Ovary (tissue), 9 donors: ENCODE data around the gene NPHP1. TPM values are rescaled to one million over a fixed set of nuclear protein-coding genes. Genes with fewer than 3 reads are reported as not detected.
"Not testable (repeated sequence)": the region's sequence is repeated elsewhere in the genome, so short reads cannot be mapped to it uniquely, and the experiment has no call there.

Experiments used
- DNase-seq, 5 donors: peaks; one replicate each; pipeline ENCODE4 v3.0.0-alpha.2; 2019 to 2020
- H3K27ac ChIP-seq, 2 donors: fragments of 200-600 bp; one replicate each; pipeline versions ENCODE4 v1.5.1 to v1.8.0; 2019 to 2022
- H3K27me3 ChIP-seq: fragments of 200-600 bp; one replicate; pipeline ENCODE4 v1.8.0; 2022
- H3K36me3 ChIP-seq: fragments of 200-600 bp; sonication (generic); one replicate; pipeline ENCODE4 v1.5.1; 2019
- H3K4me1 ChIP-seq: one replicate; pipeline ENCODE4 v1.8.1; 2013; ENCODE audit warnings: mild to moderate bottlenecking, moderate library complexity; ENCODE audit not compliant: insufficient read depth
- H3K4me3 ChIP-seq: fragments of 200-600 bp; sonication (generic); one replicate; pipeline ENCODE4 v1.5.1; 2017
- H3K9me3 ChIP-seq, 2 donors: fragments of 200-600 bp in 1 of 2; sonication (generic) in 1 of 2; one replicate each; pipeline versions ENCODE4 v1.5.1 to v1.8.1; 2013 to 2019; ENCODE audit warnings: mild to moderate bottlenecking in 1 of 2, moderate library complexity in 1 of 2
- CTCF ChIP-seq, 3 donors: fragments of 450-650 bp in 2 of 3; fragments of 200-600 bp in 1 of 3; IDR thresholded peaks; one replicate each; pipeline versions ENCODE4 v1.5.1 to v1.8.0; 2016 to 2022; ENCODE audit warnings: antibody characterized with exemption in 3 of 3, mild to moderate bottlenecking in 1 of 3
- EP300 ChIP-seq: sonication (generic); formaldehyde crosslinking; IDR thresholded peaks from one replicate; pipeline ENCODE4 v1.6.1; 2017; ENCODE audit warnings: antibody characterized with exemption
- POLR2A ChIP-seq: fragments of 450-650 bp; IDR thresholded peaks from one replicate; pipeline ENCODE4 v1.6.1; 2017; ENCODE audit warnings: antibody characterized with exemption, mild to moderate bottlenecking, moderate library complexity
- WGBS, 3 donors: extraction: QIAGEN DNeasy Blood & Tissue Kit in 1 of 3; methylation state at CpG; one replicate each; pipeline versions ENCODE4 v1.1.5 to v1.1.7; 2013 to 2017; 5-methylcytosine and 5-hydroxymethylcytosine counted together
- intact Hi-C, 4 donors: fragments of 100-400 bp; cut with DNase I; formaldehyde crosslinking; loops; one replicate each; pipeline versions ENCODE4 v1.11.0 to v1.15.1; 2022 to 2023
- polyA plus RNA-seq, 2 donors: library from polyadenylated mRNA; stranded (reverse); fragments of 200-250 nt in 1 of 2; fragments of 350-450 nt in 1 of 2; fragmentation: Illumina TruSeq in 1 of 2; extraction: RNeasy Lipid Tissue Mini Kit (QIAGEN cat#74804) in 1 of 2; gene quantifications; one replicate each; pipeline ENCODE4 v1.2.3, GENCODE V29; 2013 to 2014
- total RNA-seq, 7 donors: library from RNA; depleted of rRNA in 2 of 7; stranded (reverse); fragments of >200 nt in 2 of 7; fragmentation: NEBNext Ultra II Directional in 3 of 7; extraction: Animal tissue kit (Norgen Biotek cat#: 25700) in 3 of 7; gene quantifications; one replicate each; pipeline versions ENCODE4 v1.1.0 to v1.2.4, GENCODE V29; 2016 to 2023
- donor health status: DM: no; HTN: no; CAD: no; lungs with moderate emphysema.
- donor health status: DM: no; HTN: no; CAD: no.
- donor health status: Bipolar disorder and iron deficiency.
- donor health status: DM: yes; HTN: yes; CAD: no.
- donor health status: DM: no; HTN: no; CAD: no.
- donor health status: DM: yes; HTN: yes; CAD: no.

The NPHP1 gene
- total and polyA plus RNA-seq, 9 donors, result 4.2 to 21.6 (median 6.1) TPM

- Histone ChIP-seq H3K27me3 (no peaks in the 10 kb centered on the region), H3K27ac (no peak overlapping the region), H3K9me3 (no peaks in the 10 kb centered on the region), H3K36me3 (no peaks in the 10 kb centered on the region), H3K4me1 (no peaks in the 10 kb centered on the region), H3K4me3 (no peak overlapping the region)
- WGBS, 3 donors, result 72 to 81% (median 76%) methylated on average over 5 of the region's 5 CpGs
- intact Hi-C loops, result no loop called here
- no peak for TF ChIP-seq CTCF (IDR thresholded peaks at IDR 0.05)
- TF ChIP-seq EP300, result no peak
- TF ChIP-seq POLR2A, result no peak
- DNase-seq, result no peak
Observed at GRCh38 chr2:110167326-110168000, 37.4 kb downstream of the NPHP1 start.

GRCh38 chr2:110166266-110166665, 38.5 kb downstream of the NPHP1 start:
- H3K4me1 ChIP-seq, result no peaks in the 10 kb centered on the region
- intact Hi-C loops, result no loop called here
- H3K27ac ChIP-seq, result no peak overlapping the region
- H3K4me3 ChIP-seq, result no peak overlapping the region
- H3K27me3 ChIP-seq, result no peaks in the 10 kb centered on the region
- DNase-seq, result no peak
- no peaks in the 10 kb centered on the region for H3K9me3 ChIP-seq
- no peaks in the 10 kb centered on the region for H3K36me3 ChIP-seq
- TF ChIP-seq POLR2A (no peak), CTCF (IDR thresholded peaks at IDR 0.05) (no peak), EP300 (no peak)
- 81 to 83% (median 83%) methylated on average over 2 of the region's 2 CpGs for WGBS, 3 donors

GRCh38 chr2:110157153-110157793, 47.5 kb downstream of the NPHP1 start:
- intact Hi-C loops, result no loop called here
- H3K36me3 ChIP-seq, result no peaks in the 10 kb centered on the region
- no peak for DNase-seq
- no peaks in the 10 kb centered on the region for H3K4me1 ChIP-seq
- H3K27ac ChIP-seq, result no peak overlapping the region
- H3K4me3 ChIP-seq, result no peak overlapping the region
- H3K9me3 ChIP-seq, result peaks cover 0 to 3% of the 10 kb centered on the region in 2 donors
- no peak for TF ChIP-seq EP300
- TF ChIP-seq CTCF (IDR thresholded peaks at IDR 0.05), result peak in 1 of 3 donors; percentile 42
- 35 to 40% (median 37%) methylated on average over 4 of the region's 4 CpGs for WGBS, 3 donors
- no peaks in the 10 kb centered on the region for H3K27me3 ChIP-seq

- intact Hi-C loops, H3K4me1 ChIP-seq, H3K27me3 ChIP-seq, DNase-seq, H3K36me3 ChIP-seq, H3K4me3 ChIP-seq, H3K9me3 ChIP-seq, H3K27ac ChIP-seq: not testable (repeated sequence)
- WGBS, 3 donors, result 97 to 98% (median 97%) methylated on average over 4 of the region's 4 CpGs
Observed at GRCh38 chr2:110154828-110155227, 50.0 kb downstream of the NPHP1 start.

GRCh38 chr2:110154188-110154587, 50.6 kb downstream of the NPHP1 start:
- intact Hi-C loops, H3K4me3 ChIP-seq, DNase-seq, H3K4me1 ChIP-seq, H3K27me3 ChIP-seq, H3K9me3 ChIP-seq, H3K27ac ChIP-seq, H3K36me3 ChIP-seq: not testable (repeated sequence)
- WGBS, 3 donors, result 71 to 100% (median 89%) methylated on average over 2 of the region's 2 CpGs
